Lung (tissue), 12 donors: ENCODE measurements around the gene DHRS3. TPM values are rescaled to one million over a fixed set of nuclear protein-coding genes. Genes with fewer than 3 reads are reported as not detected.
A peak's percentile ranks its signal among the peaks of the same experiment; 100 is the strongest.

Source experiments
- ATAC-seq: fragments of 200-7000 bp; cut with Tn5 transposase; one replicate; pipeline ENCODE4 v1.9.1; 2020; ENCODE audit warnings: moderate number of reproducible peaks; ENCODE audit not compliant: insufficient read depth, low FRiP score
- DNase-seq, 3 donors: peaks; one replicate each; pipeline ENCODE4 v3.0.0-alpha.2; 2013 to 2017
- H3K27ac ChIP-seq, 2 donors: one replicate each; pipeline ENCODE4 v1.5.1; 2013; ENCODE audit warnings: mild to moderate bottlenecking in 2 of 2, moderate library complexity in 2 of 2, control low read depth in 1 of 2, inconsistent platforms in 1 of 2, low read depth in 1 of 2, low read length in 1 of 2
- H3K27me3 ChIP-seq, 3 donors: one replicate each; pipeline ENCODE4 v1.5.1; 2013; ENCODE audit warnings: low read length in 2 of 3; ENCODE audit not compliant: control insufficient read depth in 3 of 3, insufficient read depth in 3 of 3
- H3K36me3 ChIP-seq, 4 donors: one replicate each; pipeline ENCODE4 v1.5.1; 2013; ENCODE audit warnings: low read length in 4 of 4, mild to moderate bottlenecking in 1 of 4, moderate library complexity in 1 of 4; ENCODE audit not compliant: control insufficient read depth in 4 of 4, insufficient read depth in 4 of 4
- H3K4me1 ChIP-seq, 5 donors: one replicate each; pipeline ENCODE4 v1.5.1; 2013; ENCODE audit warnings: low read length in 5 of 5, mild to moderate bottlenecking in 2 of 5, moderate library complexity in 1 of 5; ENCODE audit not compliant: control insufficient read depth in 5 of 5, insufficient read depth in 5 of 5
- H3K4me3 ChIP-seq: one replicate; pipeline ENCODE4 v1.5.1; 2013; ENCODE audit warnings: mild to moderate bottlenecking, control low read depth, moderate library complexity
- H3K9ac ChIP-seq, 2 donors: one replicate each; pipeline ENCODE4 v1.5.1; 2013; ENCODE audit warnings: low read length in 2 of 2, control low read depth in 1 of 2; ENCODE audit not compliant: insufficient read depth in 1 of 2
- H3K9me3 ChIP-seq, 4 donors: one replicate each; pipeline ENCODE4 v1.5.1; 2013; ENCODE audit warnings: low read length in 3 of 4, mild to moderate bottlenecking in 1 of 4, moderate library complexity in 1 of 4; ENCODE audit not compliant: control insufficient read depth in 4 of 4, insufficient read depth in 3 of 4
- CTCF ChIP-seq: IDR thresholded peaks from 2 replicates; pipeline ENCODE4 v1.5.1; 2012; ENCODE audit warnings: mild to moderate bottlenecking; ENCODE audit errors: control extremely low read depth, extremely low read depth
- WGBS, 2 donors: extraction: QIAGEN DNeasy Blood & Tissue Kit; methylation state at CpG; one replicate each; pipeline ENCODE4 v1.1.7; 2013; 5-methylcytosine and 5-hydroxymethylcytosine counted together
- polyA plus RNA-seq, 2 donors: library from polyadenylated mRNA; stranded (reverse); fragments of 200-250 nt; gene quantifications; one replicate each; pipeline ENCODE4 v1.2.1, GENCODE V29; 2013
- total RNA-seq, 2 donors: library from RNA; depleted of rRNA in 1 of 2; stranded (reverse); fragments of >200 nt in 1 of 2; gene quantifications; one replicate each; pipeline ENCODE4 v1.2.1, GENCODE V29; 2014 to 2021
- donor health status: control.
- donor health status: control.
- donor health status: Bipolar disorder and iron deficiency.
- donor health status: healthy.
- donor health status: DM: yes; HTN: yes; CAD: no.

DHRS3 gene
- total and polyA plus RNA-seq, 4 donors, result 56.7 to 109 (median 79.8) TPM

GRCh38 chr1:12542616-12543592, 75.1 kb downstream of the DHRS3 start:
- ATAC-seq (no peak), DNase-seq (peak in 1 of 3 donors; percentile 46)
- no peaks in the 10 kb centered on the region for H3K27me3 ChIP-seq
- no peak overlapping the region for H3K9ac ChIP-seq
- no peak overlapping the region for H3K27ac ChIP-seq
- 86 to 89% methylated on average over 9 of the region's 9 CpGs for WGBS, 2 donors
- no peaks in the 10 kb centered on the region for H3K9me3 ChIP-seq
- H3K36me3 ChIP-seq, result no peaks in the 10 kb centered on the region
- TF ChIP-seq CTCF, result no peak
- H3K4me3 ChIP-seq, result no peak overlapping the region
- peaks cover 0 to 37% (median 8%) of the 10 kb centered on the region in 5 donors for H3K4me1 ChIP-seq

GRCh38 chr1:12542138-12542465, 75.9 kb downstream of the DHRS3 start:
- no peak overlapping the region for H3K4me3 ChIP-seq
- peaks cover 0 to 31% (median 7%) of the 10 kb centered on the region in 5 donors for H3K4me1 ChIP-seq
- no peak for ATAC-seq
- H3K9ac ChIP-seq, result no peak overlapping the region
- H3K27ac ChIP-seq, result no peak overlapping the region
- H3K9me3 ChIP-seq, result no peaks in the 10 kb centered on the region
- no peak for DNase-seq
- no peaks in the 10 kb centered on the region for H3K36me3 ChIP-seq
- TF ChIP-seq CTCF, result no peak
- WGBS, 2 donors, result 93 to 95% methylated on average over 9 of the region's 9 CpGs
- peaks cover 0 to 2% (median 0%) of the 10 kb centered on the region in 3 donors for H3K27me3 ChIP-seq

- Histone ChIP-seq H3K9ac (no peak overlapping the region), H3K36me3 (no peaks in the 10 kb centered on the region), H3K4me1 (peaks cover 0 to 29% (median 5%) of the 10 kb centered on the region in 5 donors), H3K27ac (no peak overlapping the region), H3K27me3 (peaks cover 0 to 2% (median 0%) of the 10 kb centered on the region in 3 donors), H3K4me3 (no peak overlapping the region), H3K9me3 (no peaks in the 10 kb centered on the region)
- ATAC-seq (no peak), DNase-seq (peak; percentile 55 to 77 (median 71))
- no peak for TF ChIP-seq CTCF
- 72 to 77% methylated on average over 17 of the region's 17 CpGs for WGBS, 2 donors
These were observed 76.5 kb downstream of the DHRS3 start for GRCh38 chr1:12541274-12542137.
